ENCODE results near the gene TGFBR3.

The TGFBR3 gene

GRCh38 chr1:91727763-91728162, 158.2 kb downstream of the TGFBR3 start:
- no peak for TF ChIP-seq CTCF (conservative IDR thresholded peaks at IDR 0.05; ENCODE audit: low read depth, low read length)

GRCh38 chr1:91725989-91726721, 159.8 kb downstream of the TGFBR3 start:
- H3K36me3 ChIP-seq (ENCODE audit: insufficient read depth), result no peaks in the 10 kb centered on the region
- no peak overlapping the region for H3K9ac ChIP-seq
- H3K27me3 ChIP-seq (ENCODE audit: insufficient read depth, low read depth), result no peaks in the 10 kb centered on the region
- no peak overlapping the region for H3K4me2 ChIP-seq
- H3K79me2 ChIP-seq (ENCODE audit: insufficient read depth, low read depth), result no peaks in the 10 kb centered on the region
- no peaks in the 10 kb centered on the region for H4K20me1 ChIP-seq (ENCODE audit: insufficient read depth)
- H3K27ac ChIP-seq, result no peak overlapping the region
- H3K4me1 ChIP-seq (ENCODE audit: low read depth, poor library complexity, severe bottlenecking), result peaks cover 18% of the 10 kb centered on the region
- H2AFZ ChIP-seq (ENCODE audit: low read depth), result no peak overlapping the region
- no peak overlapping the region for H3K4me3 ChIP-seq (IDR thresholded peaks at IDR 0.05; ENCODE audit: insufficient read depth, low read depth, low read length)
- TF ChIP-seq CTCF (conservative IDR thresholded peaks at IDR 0.05; ENCODE audit: low read depth, low read length), result no peak

More at GRCh38 chr1:91727763-91728162, 158.2 kb downstream of the TGFBR3 start:
- Histone ChIP-seq H3K27ac (no peak overlapping the region), H3K36me3 (ENCODE audit: insufficient read depth) (no peaks in the 10 kb centered on the region), H3K79me2 (ENCODE audit: insufficient read depth, low read depth) (no peaks in the 10 kb centered on the region), H3K4me1 (ENCODE audit: low read depth, poor library complexity, severe bottlenecking) (peaks cover 32% of the 10 kb centered on the region), H3K9ac (no peak overlapping the region), H4K20me1 (ENCODE audit: insufficient read depth) (no peaks in the 10 kb centered on the region), H2AFZ (ENCODE audit: low read depth) (no peak overlapping the region), H3K4me2 (no peak overlapping the region), H3K4me3 (IDR thresholded peaks at IDR 0.05; ENCODE audit: insufficient read depth, low read depth, low read length) (no peak overlapping the region), H3K27me3 (ENCODE audit: insufficient read depth, low read depth) (no peaks in the 10 kb centered on the region)

GRCh38 chr1:91725618-91725988, 160.3 kb downstream of the TGFBR3 start:
- TF ChIP-seq CTCF (conservative IDR thresholded peaks at IDR 0.05; ENCODE audit: low read depth, low read length), result no peak
- H3K27ac ChIP-seq, result no peak overlapping the region

GRCh38 chr1:91724644-91725043, 161.3 kb downstream of the TGFBR3 start:
- no peak for TF ChIP-seq CTCF (conservative IDR thresholded peaks at IDR 0.05; ENCODE audit: low read depth, low read length)
- no peaks in the 10 kb centered on the region for H3K27me3 ChIP-seq (ENCODE audit: insufficient read depth, low read depth)
- H3K79me2 ChIP-seq (ENCODE audit: insufficient read depth, low read depth), result no peaks in the 10 kb centered on the region
- H3K4me2 ChIP-seq, result no peak overlapping the region
- no peak overlapping the region for H3K27ac ChIP-seq
- peaks cover 3% of the 10 kb centered on the region for H3K4me1 ChIP-seq (ENCODE audit: low read depth, poor library complexity, severe bottlenecking)
- H3K9ac ChIP-seq, result no peak overlapping the region
- no peaks in the 10 kb centered on the region for H4K20me1 ChIP-seq (ENCODE audit: insufficient read depth)
- no peaks in the 10 kb centered on the region for H3K36me3 ChIP-seq (ENCODE audit: insufficient read depth)
- H3K4me3 ChIP-seq (IDR thresholded peaks at IDR 0.05; ENCODE audit: insufficient read depth, low read depth, low read length), result no peak overlapping the region
- H2AFZ ChIP-seq (ENCODE audit: low read depth), result no peak overlapping the region

More at GRCh38 chr1:91725618-91725988, 160.3 kb downstream of the TGFBR3 start:
- Histone ChIP-seq H3K36me3 (ENCODE audit: insufficient read depth) (no peaks in the 10 kb centered on the region), H2AFZ (ENCODE audit: low read depth) (no peak overlapping the region), H3K79me2 (ENCODE audit: insufficient read depth, low read depth) (no peaks in the 10 kb centered on the region), H3K27me3 (ENCODE audit: insufficient read depth, low read depth) (no peaks in the 10 kb centered on the region), H4K20me1 (ENCODE audit: insufficient read depth) (no peaks in the 10 kb centered on the region), H3K4me1 (ENCODE audit: low read depth, poor library complexity, severe bottlenecking) (peaks cover 12% of the 10 kb centered on the region), H3K4me2 (no peak overlapping the region), H3K9ac (no peak overlapping the region), H3K4me3 (IDR thresholded peaks at IDR 0.05; ENCODE audit: insufficient read depth, low read depth, low read length) (no peak overlapping the region)
